GM12892 (cell line): ENCODE data around the gene RUVBL2.

Experiments used
- DNase-seq: peaks from one replicate; pipeline ENCODE4 v3.0.0; 2011; ENCODE audit not compliant: insufficient read length
- FAIRE-seq: peaks from 2 replicates; lab custom pipeline; 2011; peaks lifted over from hg19 to GRCh38; lab: Jason Lieb, UNC
- POLR2A ChIP-seq: IDR thresholded peaks from 2 replicates; pipeline ENCODE4 v1.6.1; 2011; ENCODE audit warnings: low read depth, low read length, control low read depth
- POLR2AphosphoS5 ChIP-seq: IDR thresholded peaks from 2 replicates; pipeline ENCODE4 v1.6.1; 2011; ENCODE audit warnings: low read depth, low read length, control low read depth
- TAF1 ChIP-seq: IDR thresholded peaks from 2 replicates; pipeline ENCODE4 v1.6.1; 2011; ENCODE audit warnings: low read depth, mild to moderate bottlenecking, control low read depth, low read length, borderline replicate concordance

Gene RUVBL2

GRCh38 chr19:48965806-48966540, 27.7 kb upstream of the RUVBL2 start:
- TF ChIP-seq TAF1 (no peak), POLR2A (peak; percentile 22; the same call in 1 of the 2 replicates), POLR2AphosphoS5 (peak; percentile 41)
- FAIRE-seq (peak; percentile 94), DNase-seq (no peak)

GRCh38 chr19:48966541-48967345, 26.9 kb upstream of the RUVBL2 start:
- DNase-seq = no peak
- no peak for FAIRE-seq
- TF ChIP-seq POLR2A (no peak), POLR2AphosphoS5 (no peak), TAF1 (no peak)

- DNase-seq (no peak), FAIRE-seq (peak; percentile 30)
- no peak for TF ChIP-seq TAF1
- TF ChIP-seq POLR2AphosphoS5 = peak; percentile 77
These were observed 26.1 kb upstream of the RUVBL2 start for GRCh38 chr19:48967346-48968178.

- FAIRE-seq (no peak), DNase-seq (no peak)
- TF ChIP-seq TAF1 (no peak), POLR2AphosphoS5 (no peak), POLR2A (no peak)
These were observed 25.5 kb upstream of the RUVBL2 start for GRCh38 chr19:48968179-48968661.

- TF ChIP-seq TAF1 = no peak
- TF ChIP-seq POLR2AphosphoS5 = no peak
- no peak for TF ChIP-seq POLR2A
- DNase-seq (no peak), FAIRE-seq (no peak)
These were observed 24.9 kb upstream of the RUVBL2 start for GRCh38 chr19:48968813-48969218.

- FAIRE-seq = no peak
- DNase-seq = no peak
These were observed 24.2 kb upstream of the RUVBL2 start for GRCh38 chr19:48969276-48970138.

GRCh38 chr19:48970139-48970766, 23.4 kb upstream of the RUVBL2 start:
- TF ChIP-seq POLR2AphosphoS5 (no peak), POLR2A (no peak), TAF1 (no peak)
- no peak for FAIRE-seq
- no peak for DNase-seq

More at GRCh38 chr19:48969276-48970138, 24.2 kb upstream of the RUVBL2 start:
- TF ChIP-seq POLR2A (no peak), TAF1 (no peak), POLR2AphosphoS5 (no peak)

GRCh38 chr19:48970923-48971395, 22.7 kb upstream of the RUVBL2 start:
- peak; percentile 70 for DNase-seq
- peak; percentile 5 for FAIRE-seq

GRCh38 chr19:48975947-48976847, 17.5 kb upstream of the RUVBL2 start:
- DNase-seq (no peak), FAIRE-seq (no peak)
- TF ChIP-seq POLR2A (no peak), TAF1 (no peak), POLR2AphosphoS5 (no peak)

More at GRCh38 chr19:48970923-48971395, 22.7 kb upstream of the RUVBL2 start:
- TF ChIP-seq POLR2AphosphoS5 (no peak), POLR2A (no peak), TAF1 (no peak)

- no peak for FAIRE-seq
These were observed 16.6 kb upstream of the RUVBL2 start for GRCh38 chr19:48977061-48977460.

More at GRCh38 chr19:48977061-48977460, 16.6 kb upstream of the RUVBL2 start:
- DNase-seq = no peak
- TF ChIP-seq TAF1 (no peak), POLR2A (no peak), POLR2AphosphoS5 (no peak)
